Measurements from ENCODE around the gene CDON.

DNA sequence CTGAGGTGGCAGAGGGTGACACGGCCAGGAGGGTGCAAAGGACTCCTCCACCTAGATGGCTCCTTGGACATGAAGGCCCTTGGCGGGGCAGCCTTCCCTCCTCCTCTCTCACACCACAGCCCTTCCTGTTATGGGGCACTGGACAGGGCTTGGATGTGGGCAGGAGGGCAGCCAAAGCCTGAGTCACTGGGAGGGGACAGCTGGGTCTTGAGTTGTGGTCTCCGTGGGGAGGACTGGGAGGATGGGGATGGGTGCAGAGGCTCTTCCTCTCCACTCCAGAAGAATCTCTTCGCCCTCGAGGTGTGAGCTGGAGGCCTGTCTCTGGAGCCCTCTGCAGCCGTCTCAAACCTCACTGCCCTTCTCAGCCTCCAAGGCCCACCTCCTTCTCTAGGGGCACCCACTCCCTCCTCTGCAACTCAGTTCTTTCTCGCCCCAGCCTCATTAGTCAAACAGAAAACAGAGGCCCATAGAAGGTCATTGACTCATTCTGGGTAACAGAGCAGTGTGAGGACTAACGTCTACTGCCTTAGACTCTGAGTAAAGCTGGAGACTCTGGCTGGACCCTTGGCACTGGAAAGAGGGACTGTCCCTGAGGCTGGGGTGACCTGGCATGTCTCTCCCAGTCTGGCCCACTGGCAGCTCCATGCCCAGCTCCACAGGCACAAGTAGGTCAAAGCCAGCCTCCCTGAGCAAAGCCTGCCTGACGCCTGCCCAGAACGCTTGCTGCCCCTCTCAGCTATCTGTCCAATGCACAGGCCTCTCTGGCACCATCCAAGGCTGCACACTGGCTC lies 47.5 kb upstream of the CDON start:
- no peak for TF ChIP-seq EZH2 (conservative IDR thresholded peaks at IDR 0.05; ENCODE audit: low read depth, low read length)
- TF ChIP-seq POLR2AphosphoS5 (IDR thresholded peaks at IDR 0.05; ENCODE audit: low read depth, low read length), result no peak
- no peak for TF ChIP-seq JUND (CRISPR knock-in tag; IDR thresholded peaks at IDR 0.05)

Measured in HepG2 (cell line).